Measurements from ENCODE around the gene TDRD9.

Gene TDRD9

DNA sequence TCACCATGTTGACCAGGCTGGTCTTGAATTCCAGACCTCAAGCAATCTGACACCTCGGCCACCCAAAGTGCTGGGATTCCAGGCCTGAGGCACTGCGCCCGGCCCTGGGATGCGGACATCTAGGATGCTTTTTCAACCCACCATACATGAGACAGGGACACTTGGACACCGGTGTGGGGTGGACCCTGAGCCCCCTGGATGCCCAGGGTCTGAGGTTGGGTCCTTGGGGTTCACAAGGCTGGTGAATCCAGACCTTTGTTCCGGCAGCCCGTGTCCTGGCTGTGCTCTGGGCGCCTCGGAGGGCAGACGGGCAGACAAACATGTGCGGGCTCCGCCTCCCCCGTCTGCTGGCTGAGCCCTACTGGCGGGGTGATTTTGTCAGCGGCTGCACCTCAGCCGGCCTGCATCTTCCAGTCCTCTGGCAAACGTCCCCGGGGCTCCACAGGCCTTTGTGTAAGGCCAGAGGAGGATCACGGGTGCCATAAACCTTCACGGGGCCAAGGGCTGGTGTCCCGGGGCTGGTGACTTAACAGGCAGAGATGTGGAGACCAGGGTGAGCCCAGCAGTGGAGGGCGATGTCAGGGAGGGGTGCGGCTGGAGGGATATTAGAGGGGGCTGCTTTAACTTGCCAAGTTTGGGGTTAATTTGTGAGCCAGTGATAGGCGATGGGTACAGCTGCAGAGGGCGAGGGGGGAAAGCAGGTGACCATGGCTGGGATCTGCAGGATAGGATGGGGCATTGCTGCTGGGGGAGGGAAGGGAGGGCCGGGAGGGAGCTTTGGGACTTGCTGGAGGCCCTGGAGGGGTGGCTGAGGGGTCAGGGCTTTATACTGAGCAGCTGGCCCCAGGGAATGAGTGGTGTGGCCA, 163.0 kb downstream of the TDRD9 start:
- DNase-seq (ENCODE audit: low read depth), result no peak

DNA sequence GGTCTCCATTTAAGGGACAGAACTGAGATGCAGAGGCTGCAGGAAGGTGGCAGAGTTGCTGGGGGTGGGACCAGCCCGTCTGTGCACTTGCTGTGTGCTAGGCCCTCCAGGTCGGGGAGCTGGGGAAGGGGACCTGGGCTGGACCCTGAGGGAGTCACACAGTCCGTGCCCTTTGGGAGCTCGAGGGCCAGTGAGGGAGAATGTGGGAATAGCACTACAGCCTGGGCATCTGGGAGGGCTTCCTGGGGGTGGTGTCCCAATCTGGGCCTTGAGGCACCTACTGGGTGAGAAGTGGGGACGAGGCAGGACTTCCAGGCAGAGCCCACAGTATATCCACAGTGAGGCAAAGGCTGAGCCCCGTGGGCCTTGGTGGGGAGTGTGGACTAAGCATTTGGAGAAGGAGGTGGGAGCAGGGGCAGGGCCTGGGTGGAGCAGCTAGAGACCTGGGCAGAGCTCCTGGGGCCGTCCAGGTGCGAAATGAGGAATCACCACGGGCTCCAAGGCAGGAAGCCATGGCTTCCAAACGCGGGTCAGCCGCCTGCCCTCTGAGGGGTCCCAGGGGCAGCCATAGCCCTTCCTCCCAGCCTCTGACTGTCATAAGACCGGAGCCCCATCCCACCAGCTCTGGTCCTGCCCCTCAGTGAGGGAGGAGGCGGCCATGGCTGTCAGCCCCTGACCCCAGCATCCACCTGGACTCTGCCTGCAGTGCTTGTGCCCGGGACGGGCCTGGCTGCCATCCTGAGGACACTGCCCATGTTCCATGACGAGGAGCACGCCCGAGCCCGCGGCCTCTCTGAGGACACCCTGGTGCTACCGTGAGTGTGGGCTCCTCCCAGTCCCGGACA, 163.9 kb downstream of the TDRD9 start:
- no peak for DNase-seq (ENCODE audit: low read depth)

DNA sequence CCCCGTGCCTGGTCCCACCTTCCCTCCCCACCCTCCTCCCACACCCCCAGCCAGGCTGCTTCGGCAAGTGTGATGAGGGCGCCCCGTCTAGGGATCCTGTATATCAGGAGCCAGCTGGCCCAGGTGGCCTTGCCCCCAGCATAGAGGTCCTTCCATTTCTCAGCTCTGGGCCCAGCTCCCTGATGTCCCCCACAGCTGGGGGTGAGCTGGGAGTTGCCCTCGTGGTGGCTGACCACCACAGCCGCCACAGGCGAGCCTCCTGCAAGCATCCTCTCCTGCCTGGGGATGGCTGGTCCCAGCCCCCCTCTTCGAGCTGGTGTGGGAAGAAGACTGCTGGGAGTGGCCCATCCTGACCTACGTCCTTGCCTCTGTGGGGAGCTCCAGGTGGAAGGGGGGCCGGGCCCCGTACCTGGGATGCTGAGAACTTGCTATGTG, 164.7 kb downstream of the TDRD9 start:
- no peak for DNase-seq (ENCODE audit: low read depth)

DNA sequence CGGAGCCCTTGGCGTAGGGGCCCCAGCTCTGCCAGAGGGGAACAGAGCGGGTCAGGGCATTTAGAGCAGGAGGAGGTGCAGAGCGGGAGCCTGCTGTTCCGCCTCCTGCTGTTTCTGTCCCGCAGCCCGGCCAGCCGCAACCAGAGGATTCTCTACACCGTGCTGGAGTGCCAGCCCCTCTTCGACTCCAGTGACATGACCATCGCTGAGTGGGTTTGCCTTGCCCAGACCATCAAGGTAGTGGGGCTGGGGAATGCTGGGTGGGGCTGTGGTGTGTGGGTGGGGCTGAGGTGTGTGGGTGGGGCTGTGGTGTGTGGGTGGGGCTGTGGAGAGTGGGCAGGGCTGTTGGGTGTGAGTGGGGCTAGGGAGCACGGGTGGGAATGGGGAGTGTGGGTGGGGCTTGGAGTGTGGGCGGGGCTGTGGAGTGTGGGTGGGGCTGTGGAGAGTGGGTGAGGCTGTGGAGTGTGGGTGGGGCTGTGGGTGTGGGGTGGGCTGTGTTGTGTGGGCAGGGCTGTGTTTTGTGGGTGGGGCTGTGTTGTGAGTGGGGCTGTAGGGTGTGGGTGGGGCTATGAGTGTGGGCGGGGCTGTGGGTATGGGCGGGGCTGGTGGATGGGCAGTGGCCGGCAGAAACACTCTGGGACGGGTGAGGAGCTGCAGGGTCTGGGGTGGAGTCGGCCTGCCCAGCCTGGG, 165.3 kb downstream of the TDRD9 start:
- no peak for DNase-seq (ENCODE audit: low read depth)

DNA sequence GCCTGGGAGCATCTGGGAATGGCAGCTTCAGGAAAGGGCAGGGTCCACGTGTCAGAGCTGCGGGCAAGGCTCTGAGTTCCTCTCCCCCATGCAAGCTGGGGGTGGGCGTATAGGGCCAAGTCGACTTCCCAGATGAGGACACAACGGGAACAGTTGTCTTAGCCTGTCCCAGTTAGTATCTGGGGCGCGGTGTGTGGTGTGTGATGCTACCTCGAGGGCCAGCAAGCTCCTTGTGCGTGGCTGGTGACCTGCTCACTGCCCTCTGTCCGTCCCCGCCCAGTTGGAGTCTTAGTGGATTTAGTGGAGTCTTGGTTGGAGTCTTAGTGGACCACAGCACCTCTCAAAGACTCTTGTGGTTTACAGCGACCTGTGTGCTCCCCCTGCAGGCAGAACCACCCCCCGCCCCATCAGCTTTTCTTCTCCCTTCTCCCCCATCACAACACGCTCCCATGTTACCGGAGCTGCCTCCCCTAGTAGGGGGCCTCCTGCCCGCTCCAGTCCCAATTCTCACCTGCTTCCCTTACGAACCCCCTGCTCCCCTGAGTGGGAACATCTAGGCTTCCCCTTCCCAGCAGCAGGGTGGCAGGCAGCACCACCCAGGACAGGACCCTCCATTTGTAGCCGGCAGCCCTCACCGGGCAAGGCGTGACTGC, 165.9 kb downstream of the TDRD9 start:
- no peak for DNase-seq (ENCODE audit: low read depth)

DNA sequence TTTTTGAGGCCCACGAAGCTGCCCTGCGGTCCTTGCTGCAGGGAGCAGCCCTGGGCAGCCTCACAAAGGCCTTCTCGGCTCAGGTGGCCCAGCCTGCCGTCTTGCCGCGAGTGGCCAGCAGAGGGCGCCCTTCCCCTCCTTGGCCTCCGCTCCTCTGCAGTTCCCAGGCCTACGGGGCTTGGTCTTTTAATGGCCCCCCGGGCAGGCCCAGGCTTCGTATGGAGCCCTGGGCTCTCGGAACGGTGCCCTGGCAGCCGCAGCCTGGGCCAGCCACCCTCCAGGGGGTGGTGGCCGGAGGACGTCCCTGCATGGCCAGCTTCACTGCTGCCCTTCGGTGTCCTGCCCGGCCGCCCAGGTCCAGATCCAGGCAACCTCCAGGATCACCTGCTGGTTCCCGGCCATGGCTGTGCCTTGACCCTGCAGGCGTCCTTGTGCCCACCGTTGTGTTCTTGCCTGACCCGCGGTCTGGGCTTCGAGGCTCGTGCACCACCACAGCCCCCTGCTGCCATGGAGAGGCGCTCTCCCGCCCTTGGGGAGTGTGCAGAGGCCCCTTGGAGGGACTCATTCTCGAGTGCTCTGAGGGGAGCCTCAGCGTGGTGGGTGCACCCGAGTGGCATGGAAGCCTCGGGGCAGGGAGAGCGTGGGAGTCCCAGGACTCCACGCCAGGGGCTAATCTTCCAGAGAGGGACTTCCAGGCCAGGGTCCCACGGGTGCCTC, 166.6 kb downstream of the TDRD9 start:
- DNase-seq (ENCODE audit: low read depth), result peak; percentile 73

DNA sequence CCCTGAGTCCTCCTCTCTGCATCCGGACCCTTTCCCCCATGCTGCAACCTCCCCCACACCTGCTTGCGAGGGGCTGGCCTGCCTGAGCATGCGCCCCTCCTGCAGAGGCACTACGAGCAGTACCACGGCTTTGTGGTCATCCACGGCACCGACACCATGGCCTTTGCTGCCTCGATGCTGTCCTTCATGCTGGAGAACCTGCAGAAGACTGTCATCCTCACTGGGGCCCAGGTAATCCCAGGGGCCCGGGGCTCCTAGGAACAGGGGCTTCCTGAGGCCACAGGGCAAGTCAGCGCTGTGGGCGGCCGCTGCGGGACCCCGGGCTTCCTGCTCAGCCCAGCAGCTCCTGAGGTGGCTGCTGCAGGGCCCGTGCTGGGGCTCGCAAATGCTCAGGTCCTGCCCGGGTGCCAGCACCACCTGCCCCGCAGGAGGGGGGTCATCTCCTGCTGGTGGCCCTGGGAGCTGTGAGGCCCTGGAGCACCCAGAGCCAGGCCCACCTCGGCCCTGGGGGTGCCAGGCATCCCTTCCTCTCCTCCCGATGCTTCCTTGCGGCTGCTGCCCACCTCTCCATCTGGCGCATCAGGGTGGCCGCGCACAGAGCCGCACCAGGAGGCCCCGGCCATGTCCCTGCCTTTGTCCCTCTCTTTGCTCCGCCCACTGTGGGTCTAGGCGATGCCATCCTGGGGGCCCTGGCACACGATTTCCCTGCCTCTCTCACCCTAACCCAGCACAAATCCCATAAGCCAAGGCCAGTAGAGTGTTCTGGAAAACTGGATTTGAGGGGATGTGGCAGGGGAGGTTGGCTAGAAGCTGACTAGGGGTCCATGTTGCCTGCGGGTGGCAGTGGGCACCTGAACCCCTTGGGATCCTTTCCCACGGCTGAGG, 167.4 kb downstream of the TDRD9 start:
- no peak for DNase-seq (ENCODE audit: low read depth)

DNA sequence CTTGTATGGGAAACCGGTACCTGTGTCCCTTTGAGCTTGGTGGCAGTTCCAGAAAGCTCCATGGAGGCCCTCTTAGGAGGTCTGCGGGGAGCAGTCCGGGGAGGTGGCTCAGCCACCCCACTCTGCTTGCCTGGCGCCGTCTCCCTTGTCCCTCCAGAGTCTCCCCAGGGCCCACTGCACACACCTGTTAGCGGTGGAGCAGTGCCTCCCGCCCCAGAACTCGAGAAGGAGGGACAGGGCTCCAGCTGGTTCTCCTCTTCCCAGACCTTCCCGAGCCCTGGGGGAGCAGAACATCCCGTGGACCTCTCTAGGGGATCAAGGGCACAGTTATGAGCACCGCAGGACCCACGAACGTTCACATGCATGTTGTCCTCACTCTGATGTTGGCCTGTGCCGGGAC, 168.1 kb downstream of the TDRD9 start:
- no peak for DNase-seq (ENCODE audit: low read depth)

DNA sequence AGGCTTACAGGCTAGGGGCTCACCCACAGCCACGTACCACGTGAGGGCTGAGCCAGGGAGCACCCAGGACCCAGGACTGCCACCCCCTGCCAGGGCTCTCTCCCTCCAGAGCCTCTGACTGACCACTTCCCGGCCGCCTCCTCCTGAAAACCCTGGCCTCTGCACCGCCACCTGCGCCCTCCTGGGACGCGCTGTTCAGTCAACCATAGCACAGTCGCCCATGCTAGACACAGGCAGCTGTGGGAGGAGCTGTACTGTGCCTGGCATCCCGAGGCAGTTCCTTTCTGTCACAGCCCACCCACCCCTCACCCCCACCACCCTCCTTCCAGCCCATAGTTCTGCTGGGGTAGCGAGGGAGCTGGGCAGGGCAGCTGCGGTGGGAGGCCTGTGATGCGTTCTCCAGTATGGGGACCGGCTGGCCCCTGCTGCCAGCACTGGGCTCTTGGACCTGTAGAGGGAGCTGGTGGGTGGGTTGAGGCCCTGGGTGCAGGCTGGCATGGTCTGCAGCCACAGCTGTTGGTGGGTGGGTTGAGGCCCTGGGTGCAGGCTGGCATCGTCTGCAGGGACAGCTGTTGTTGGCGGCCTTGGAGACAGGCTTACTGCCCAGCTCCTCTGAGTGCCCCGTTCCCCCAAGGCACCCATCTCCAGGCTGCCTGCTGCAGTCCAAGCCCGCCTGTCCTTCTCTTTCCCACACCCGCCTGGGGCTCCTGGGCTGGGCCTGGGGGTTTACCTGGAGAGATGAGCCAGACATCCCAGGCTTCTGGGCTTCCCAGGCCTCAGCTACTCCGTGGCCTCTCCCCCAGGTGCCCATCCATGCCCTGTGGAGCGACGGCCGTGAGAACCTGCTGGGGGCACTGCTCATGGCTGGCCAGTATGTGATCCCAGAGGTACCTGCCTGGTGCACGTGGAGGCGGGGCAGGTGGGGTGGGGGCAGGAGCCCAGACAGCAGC, 168.8 kb downstream of the TDRD9 start:
- DNase-seq (ENCODE audit: low read depth), result no peak

DNA sequence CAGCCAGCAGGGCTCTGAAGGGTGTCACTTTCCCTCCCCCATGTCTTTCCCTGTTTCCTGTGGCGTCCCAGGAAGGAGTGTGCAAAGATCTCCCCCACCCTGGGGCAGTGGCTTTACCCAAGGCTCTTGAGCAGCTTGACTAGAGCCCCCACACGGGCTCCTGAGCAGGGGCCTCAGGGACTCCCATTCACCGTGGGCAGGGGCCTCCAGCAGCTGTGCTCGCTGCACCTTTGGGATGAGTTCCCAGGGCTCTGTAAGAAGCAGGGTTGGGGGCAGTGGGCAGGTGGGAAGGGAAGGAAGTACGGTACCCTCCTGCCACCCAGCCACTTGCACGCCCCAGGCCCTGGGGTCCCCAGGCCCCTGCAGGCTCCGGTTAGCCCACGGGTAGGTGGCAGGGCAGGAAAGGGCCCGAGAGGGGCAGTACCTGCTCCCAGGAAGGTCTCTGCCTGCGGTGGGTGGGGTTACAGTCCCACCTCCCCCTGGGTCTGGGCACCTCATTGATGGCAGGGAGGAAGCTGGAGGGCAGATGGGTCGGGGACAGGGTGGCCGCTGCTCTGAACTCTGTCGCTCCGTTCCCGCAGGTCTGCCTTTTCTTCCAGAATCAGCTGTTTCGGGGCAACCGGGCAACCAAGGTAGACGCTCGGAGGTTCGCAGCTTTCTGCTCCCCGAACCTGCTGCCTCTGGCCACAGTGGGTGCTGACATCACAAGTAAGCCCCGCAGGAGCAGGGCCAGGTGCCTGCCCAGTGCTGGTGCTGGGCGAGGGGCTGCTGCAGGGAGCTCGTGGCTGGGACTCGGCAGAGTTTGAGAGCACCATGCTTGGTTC, 170.2 kb downstream of the TDRD9 start:
- DNase-seq (ENCODE audit: low read depth), result no peak

DNA sequence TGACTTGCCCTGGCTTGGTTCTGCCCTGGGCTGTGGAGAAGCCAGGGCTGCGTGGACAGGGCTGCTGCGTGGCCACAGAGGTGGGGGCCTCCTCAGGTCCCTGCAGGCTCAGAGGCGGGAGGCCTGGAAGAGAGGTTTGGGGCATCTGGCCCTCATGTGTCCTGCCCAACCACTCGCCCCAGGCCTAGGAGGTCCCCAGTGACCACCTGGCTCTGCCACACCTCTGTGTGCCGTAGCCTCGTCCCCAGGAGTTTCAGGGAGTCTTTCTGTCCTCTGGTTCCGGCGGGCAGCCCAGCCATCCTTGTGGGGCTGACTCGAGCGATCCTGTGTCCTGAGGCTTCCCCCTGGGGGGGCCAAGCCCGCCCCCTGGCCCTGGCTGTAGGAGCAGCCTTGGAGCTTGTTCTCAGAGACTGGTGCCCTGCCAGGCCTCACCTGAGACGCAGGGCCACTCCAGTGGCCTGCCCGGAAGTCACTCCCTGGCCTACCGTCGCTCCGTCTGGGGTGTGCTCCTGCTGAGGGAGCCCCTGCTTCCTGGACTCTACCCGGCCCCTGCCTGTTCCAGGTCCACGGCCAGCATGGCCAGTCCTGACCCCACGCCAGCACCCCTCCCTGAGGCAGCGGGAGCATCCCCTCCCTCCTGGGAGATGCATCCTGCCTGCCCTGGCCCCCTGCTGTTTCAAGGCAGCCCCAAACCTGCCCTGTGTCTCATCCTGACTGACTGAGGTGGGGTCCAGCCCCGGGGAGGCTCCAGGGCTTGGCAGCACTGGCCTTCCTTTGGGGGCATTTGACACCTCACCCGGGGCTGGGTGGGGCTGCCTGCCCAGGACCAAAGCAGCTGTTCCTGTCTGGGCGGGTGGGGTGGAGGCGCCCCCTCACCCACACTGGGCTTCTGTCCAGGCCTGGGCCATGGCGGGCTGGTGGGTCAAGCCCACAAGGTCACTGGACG, 171.1 kb downstream of the TDRD9 start:
- no peak for DNase-seq (ENCODE audit: low read depth)

DNA sequence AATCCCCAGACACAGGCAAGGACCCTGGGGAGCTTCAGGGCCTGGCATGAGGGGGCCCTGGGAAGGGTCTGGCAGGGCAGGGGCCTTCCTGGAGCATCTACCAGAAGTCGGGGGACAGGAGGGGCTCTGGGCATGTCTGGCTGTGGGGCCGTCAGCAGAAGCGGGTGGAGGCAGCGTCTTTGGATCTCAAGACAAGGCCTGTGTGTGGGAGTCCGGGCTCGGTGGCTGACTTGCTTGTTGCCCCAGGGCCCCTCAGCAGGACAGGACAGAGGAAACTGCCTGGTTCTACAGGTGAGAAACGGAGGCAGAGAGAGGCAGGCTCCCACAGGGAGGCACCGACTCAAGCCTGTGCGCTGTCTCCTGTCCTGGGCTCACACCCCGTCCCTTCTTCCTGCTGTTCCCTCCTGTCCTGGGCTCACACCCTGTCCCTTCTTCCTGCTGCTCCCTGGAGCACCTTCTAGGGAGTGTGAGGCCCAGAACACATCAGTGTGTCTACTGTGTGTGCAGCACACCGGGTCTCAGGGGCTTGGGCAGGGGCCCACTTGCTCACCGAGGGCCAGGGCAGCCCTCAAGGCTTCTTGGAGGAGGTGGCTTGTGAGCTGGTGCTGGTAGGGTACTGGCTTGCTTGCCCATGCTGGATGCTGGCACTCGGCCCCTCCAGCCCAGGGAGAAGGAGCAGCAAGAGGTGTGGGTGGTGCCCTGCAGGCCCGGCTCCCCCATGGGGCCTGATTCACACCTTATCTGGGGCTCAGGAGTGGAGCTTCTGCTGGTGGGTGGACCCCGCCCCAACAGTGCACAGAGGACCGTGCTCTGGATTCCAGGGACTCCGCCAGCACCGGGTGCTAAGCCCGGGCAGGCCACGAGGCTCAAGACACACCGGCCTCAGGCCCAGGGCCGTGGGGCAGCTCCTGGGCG, 172.2 kb downstream of the TDRD9 start:
- DNase-seq (ENCODE audit: low read depth), result no peak

DNA sequence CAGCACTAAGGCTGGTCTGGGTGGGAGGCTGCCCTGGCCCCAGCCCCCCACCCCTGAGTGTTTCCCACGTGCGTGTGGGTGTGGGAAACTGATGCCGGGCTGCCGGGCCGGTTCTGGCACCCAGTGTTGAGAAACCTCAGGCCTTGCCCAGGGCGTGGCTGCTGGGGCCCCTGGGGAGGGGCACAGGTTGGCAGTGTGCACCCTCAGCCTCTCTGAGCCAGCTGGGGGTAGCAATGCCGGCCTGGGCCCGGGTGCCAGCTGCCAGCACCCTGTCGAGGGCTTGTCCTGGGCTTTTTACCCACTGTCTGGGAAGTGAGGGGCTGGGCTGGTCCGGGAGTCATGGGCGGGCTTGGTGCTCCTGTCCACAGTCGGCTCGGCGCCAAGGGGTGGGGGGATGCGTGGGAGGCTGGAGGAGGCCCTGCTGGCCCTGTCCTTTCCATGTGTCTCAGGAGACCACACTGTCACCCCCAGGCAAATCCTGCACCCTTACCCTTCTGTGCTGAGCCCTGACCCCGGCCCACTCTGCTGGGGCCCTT, 172.9 kb downstream of the TDRD9 start:
- DNase-seq (ENCODE audit: low read depth), result no peak

DNA sequence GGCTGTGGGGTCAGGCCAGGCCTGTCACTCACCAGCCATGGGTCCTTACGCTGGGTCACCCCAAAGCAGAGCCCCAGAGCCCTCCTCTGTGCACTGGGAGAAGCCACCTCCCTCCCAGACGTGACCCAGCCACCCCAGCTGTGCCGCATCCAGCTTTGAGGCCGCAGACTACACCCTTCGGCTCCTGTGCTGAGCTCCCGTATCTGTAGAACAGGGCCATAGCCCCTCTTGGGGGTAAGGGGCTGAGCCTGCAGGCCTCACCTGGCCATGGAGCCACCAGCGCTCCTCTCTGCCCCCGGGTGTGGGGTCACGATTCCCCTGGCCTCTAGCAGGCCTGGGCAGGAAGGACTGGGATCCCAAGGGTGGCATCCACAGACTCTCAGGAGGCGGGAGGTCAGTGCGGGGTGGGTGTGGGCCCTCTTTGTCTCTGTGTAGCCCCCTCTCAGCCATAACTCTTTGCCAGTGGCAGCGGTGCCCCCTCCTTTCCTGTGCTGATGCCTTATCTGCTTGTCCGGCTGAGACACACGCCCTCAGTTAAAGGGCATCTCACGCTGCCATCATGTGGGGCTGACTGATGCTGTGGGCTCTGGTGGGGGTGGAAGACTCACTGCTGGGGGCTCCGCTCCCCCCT, 173.5 kb downstream of the TDRD9 start:
- DNase-seq (ENCODE audit: low read depth), result no peak
